Measurements from ENCODE around the gene COL13A1.

The COL13A1 gene

GRCh38 chr10:69848454-69848853, 46.7 kb downstream of the COL13A1 start:
- no peak for DNase-seq (ENCODE audit: low read depth)
- TF ChIP-seq, protein P1, sequence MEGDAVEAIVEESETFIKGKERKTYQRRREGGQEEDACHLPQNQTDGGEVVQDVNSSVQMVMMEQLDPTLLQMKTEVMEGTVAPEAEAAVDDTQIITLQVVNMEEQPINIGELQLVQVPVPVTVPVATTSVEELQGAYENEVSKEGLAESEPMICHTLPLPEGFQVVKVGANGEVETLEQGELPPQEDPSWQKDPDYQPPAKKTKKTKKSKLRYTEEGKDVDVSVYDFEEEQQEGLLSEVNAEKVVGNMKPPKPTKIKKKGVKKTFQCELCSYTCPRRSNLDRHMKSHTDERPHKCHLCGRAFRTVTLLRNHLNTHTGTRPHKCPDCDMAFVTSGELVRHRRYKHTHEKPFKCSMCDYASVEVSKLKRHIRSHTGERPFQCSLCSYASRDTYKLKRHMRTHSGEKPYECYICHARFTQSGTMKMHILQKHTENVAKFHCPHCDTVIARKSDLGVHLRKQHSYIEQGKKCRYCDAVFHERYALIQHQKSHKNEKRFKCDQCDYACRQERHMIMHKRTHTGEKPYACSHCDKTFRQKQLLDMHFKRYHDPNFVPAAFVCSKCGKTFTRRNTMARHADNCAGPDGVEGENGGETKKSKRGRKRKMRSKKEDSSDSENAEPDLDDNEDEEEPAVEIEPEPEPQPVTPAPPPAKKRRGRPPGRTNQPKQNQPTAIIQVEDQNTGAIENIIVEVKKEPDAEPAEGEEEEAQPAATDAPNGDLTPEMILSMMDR (IDR thresholded peaks at IDR 0.05; ENCODE audit: low read depth, low read length, missing control alignments): no peak
- no peak overlapping the region for H3K4me3 ChIP-seq (ENCODE audit: low read depth, low read length)

DNA sequence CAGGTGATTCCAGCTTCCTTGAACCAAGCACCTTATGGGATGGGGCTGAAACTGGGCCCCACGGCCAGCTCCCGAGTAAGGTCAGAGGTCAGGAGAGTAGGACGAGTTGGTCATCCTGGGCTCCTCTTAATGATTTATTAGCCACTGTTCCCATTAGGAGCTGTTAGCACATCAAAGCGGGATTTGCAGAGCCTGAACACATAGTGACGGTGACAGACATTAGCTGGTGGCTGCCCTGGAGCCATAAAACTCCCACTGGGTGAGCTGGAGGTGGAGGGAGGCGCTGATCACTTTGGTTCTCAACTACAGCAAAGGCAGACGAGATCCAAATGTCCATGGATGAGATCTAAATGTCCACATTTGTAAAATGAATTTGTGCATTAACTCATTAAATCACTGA, 48.1 kb downstream of the COL13A1 start:
- TF ChIP-seq, protein P1 (IDR thresholded peaks at IDR 0.05; ENCODE audit: low read depth, low read length, missing control alignments): no peak
- no peak overlapping the region for H3K4me3 ChIP-seq (ENCODE audit: low read depth, low read length)
- no peak for DNase-seq (ENCODE audit: low read depth)

GRCh38 chr10:69850440-69850839, 48.7 kb downstream of the COL13A1 start:
- H3K4me3 ChIP-seq (ENCODE audit: low read depth, low read length): no peak overlapping the region
- TF ChIP-seq, protein P1 (IDR thresholded peaks at IDR 0.05; ENCODE audit: low read depth, low read length, missing control alignments): no peak
- no peak for DNase-seq (ENCODE audit: low read depth)

- no peak for DNase-seq (ENCODE audit: low read depth)
- TF ChIP-seq, protein P1 (IDR thresholded peaks at IDR 0.05; ENCODE audit: low read depth, low read length, missing control alignments): no peak
- no peak overlapping the region for H3K4me3 ChIP-seq (ENCODE audit: low read depth, low read length)
These were observed 49.6 kb downstream of the COL13A1 start for GRCh38 chr10:69851306-69851705.

GRCh38 chr10:69853064-69853463, 51.4 kb downstream of the COL13A1 start:
- TF ChIP-seq, protein P1 (IDR thresholded peaks at IDR 0.05; ENCODE audit: low read depth, low read length, missing control alignments): no peak
- no peak overlapping the region for H3K4me3 ChIP-seq (ENCODE audit: low read depth, low read length)
- DNase-seq (ENCODE audit: low read depth): no peak

DNA sequence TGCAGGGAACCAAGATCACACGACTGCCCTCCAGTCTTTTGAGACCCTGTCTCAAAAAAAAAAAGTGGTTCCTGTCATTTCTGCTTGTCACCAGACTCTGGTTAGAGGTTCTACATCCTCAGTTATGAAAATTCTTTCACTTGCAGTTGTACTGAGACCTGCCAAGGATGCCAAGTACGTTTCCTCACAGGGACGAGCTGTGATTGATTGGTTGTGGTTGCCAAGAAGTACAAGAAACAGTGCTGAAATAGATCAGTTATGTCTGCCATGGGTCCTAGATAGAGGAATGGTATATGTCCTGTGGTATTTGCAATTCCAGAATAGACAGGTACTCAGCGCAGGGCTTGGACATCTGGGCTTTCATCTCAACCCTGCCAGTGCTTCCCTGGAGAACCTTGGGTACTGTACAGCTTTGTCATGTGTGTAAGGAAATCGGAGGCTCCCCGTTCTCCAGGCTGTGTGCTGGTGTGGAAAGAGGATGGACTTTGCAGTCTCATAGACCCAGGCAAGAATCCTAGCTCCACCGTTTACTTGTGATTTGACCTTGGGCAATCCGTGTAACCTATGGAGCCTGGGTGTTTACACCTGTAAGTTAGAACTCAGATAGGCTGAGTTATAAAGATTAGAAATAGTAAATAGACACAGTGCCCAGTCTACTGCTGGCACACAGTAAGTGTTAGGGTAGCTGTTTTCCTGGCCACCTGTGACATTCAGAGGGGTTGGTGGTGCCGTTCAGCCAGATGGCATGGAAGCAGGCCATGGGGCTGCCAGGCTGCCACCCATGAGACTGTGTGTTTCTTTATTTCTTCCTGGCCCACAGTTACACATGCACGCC, 53.0 kb downstream of the COL13A1 start:
- H3K4me3 ChIP-seq (ENCODE audit: low read depth, low read length): no peak overlapping the region
- TF ChIP-seq, protein P1 (IDR thresholded peaks at IDR 0.05; ENCODE audit: low read depth, low read length, missing control alignments): no peak
- no peak for DNase-seq (ENCODE audit: low read depth)

Data from GM12864 (cell line).